ENCODE data around the gene TIMP3. TPM values are rescaled to one million over a fixed set of nuclear protein-coding genes. Genes with fewer than 3 reads are reported as not detected.

The TIMP3 gene
- total RNA-seq, 4 donors from 2014 or later: 300 to 1,106 (median 939) TPM

- Histone ChIP-seq H3K27ac (no peak overlapping the region), H3K9me3 (no peaks in the 10 kb centered on the region), H3K4me3 (no peak overlapping the region), H3K27me3 (no peaks in the 10 kb centered on the region), H3K4me1 (peaks cover 0 to 8% (median 0%) of the 10 kb centered on the region in 4 donors), H3K36me3 (no peaks in the 10 kb centered on the region)
- TF ChIP-seq POLR2A (IDR thresholded peaks at IDR 0.05) (no peak), EP300 (IDR thresholded peaks at IDR 0.05) (no peak), CTCF (IDR thresholded peaks at IDR 0.05) (no peak)
- no peak for DNase-seq (ENCODE audit: low spot score in 2 of 2)
- 67 to 75% methylated on average over 6 of the region's 6 CpGs for WGBS, 2 donors
These were observed 25.5 kb upstream of the TIMP3 start for GRCh38 chr22:32775957-32776356.

- Histone ChIP-seq H3K27ac (no peak overlapping the region), H3K27me3 (no peaks in the 10 kb centered on the region), H3K4me1 (peaks cover 0 to 12% (median 0%) of the 10 kb centered on the region in 4 donors), H3K4me3 (no peak overlapping the region), H3K36me3 (no peaks in the 10 kb centered on the region), H3K9me3 (no peaks in the 10 kb centered on the region)
- DNase-seq (ENCODE audit: low spot score in 2 of 2): no peak
- TF ChIP-seq POLR2A (IDR thresholded peaks at IDR 0.05): no peak
- TF ChIP-seq CTCF (IDR thresholded peaks at IDR 0.05): no peak
- no peak for TF ChIP-seq EP300 (IDR thresholded peaks at IDR 0.05)
- 82 to 95% methylated on average over 4 of the region's 4 CpGs for WGBS, 2 donors
These were observed 25.1 kb upstream of the TIMP3 start for GRCh38 chr22:32776397-32776796.

GRCh38 chr22:32776802-32777201 lies 24.7 kb upstream of the TIMP3 start:
- Histone ChIP-seq H3K36me3 (no peaks in the 10 kb centered on the region), H3K4me1 (peaks cover 0 to 13% (median 0%) of the 10 kb centered on the region in 4 donors), H3K4me3 (no peak overlapping the region), H3K9me3 (no peaks in the 10 kb centered on the region), H3K27ac (no peak overlapping the region), H3K27me3 (no peaks in the 10 kb centered on the region)
- no peak for DNase-seq (ENCODE audit: low spot score in 2 of 2)
- 71 to 73% methylated on average over 6 of the region's 7 CpGs for WGBS, 2 donors
- TF ChIP-seq POLR2A (IDR thresholded peaks at IDR 0.05): no peak
- no peak for TF ChIP-seq CTCF (IDR thresholded peaks at IDR 0.05)
- no peak for TF ChIP-seq EP300 (IDR thresholded peaks at IDR 0.05)

- WGBS, 2 donors: 75 to 90% methylated on average over 4 of the region's 4 CpGs
- Histone ChIP-seq H3K4me1 (peaks cover 0 to 6% (median 0%) of the 10 kb centered on the region in 4 donors), H3K4me3 (no peak overlapping the region), H3K36me3 (no peaks in the 10 kb centered on the region), H3K27ac (no peak overlapping the region), H3K9me3 (no peaks in the 10 kb centered on the region), H3K27me3 (no peaks in the 10 kb centered on the region)
- TF ChIP-seq POLR2A (IDR thresholded peaks at IDR 0.05) (no peak), CTCF (IDR thresholded peaks at IDR 0.05) (no peak), EP300 (IDR thresholded peaks at IDR 0.05) (no peak)
- DNase-seq (ENCODE audit: low spot score in 2 of 2): no peak
These were observed 23.5 kb upstream of the TIMP3 start for GRCh38 chr22:32777987-32778386.

GRCh38 chr22:32780726-32781310 lies 20.7 kb upstream of the TIMP3 start:
- no peak overlapping the region for H3K4me3 ChIP-seq
- H3K27me3 ChIP-seq: no peaks in the 10 kb centered on the region
- no peak for DNase-seq (ENCODE audit: low spot score in 2 of 2)
- H3K9me3 ChIP-seq: no peaks in the 10 kb centered on the region
- no peak overlapping the region for H3K27ac ChIP-seq
- WGBS, 2 donors: 90 to 98% methylated on average over 2 of the region's 2 CpGs
- no peak for TF ChIP-seq EP300 (IDR thresholded peaks at IDR 0.05)
- TF ChIP-seq CTCF (IDR thresholded peaks at IDR 0.05): no peak
- TF ChIP-seq POLR2A (IDR thresholded peaks at IDR 0.05): no peak
- H3K36me3 ChIP-seq: no peaks in the 10 kb centered on the region
- peaks cover 0 to 6% (median 0%) of the 10 kb centered on the region in 4 donors for H3K4me1 ChIP-seq

Measured in tibial nerve (tissue), 4 donors.